HepG2 (cell line): ENCODE results near the gene EPHA2. TPM values are rescaled to one million over a fixed set of nuclear protein-coding genes. Genes with fewer than 3 reads are reported as not detected.

Source experiments
- GLI4 ChIP-seq: sonication (generic); formaldehyde crosslinking; IDR thresholded peaks from 2 replicates; pipeline ENCODE4 v1.5.1; 2020; ENCODE audit warnings: missing genetic modification reagents, mild to moderate bottlenecking, moderate library complexity, borderline replicate concordance
- MATR3 ChIP-seq: sonication (generic); formaldehyde crosslinking; IDR thresholded peaks from 2 replicates; pipeline ENCODE4 v1.4.0; 2020; ENCODE audit warnings: missing genetic modification reagents
- NAIF1 ChIP-seq: sonication (generic); formaldehyde crosslinking; IDR thresholded peaks from 2 replicates; pipeline ENCODE4 v1.5.0; 2020; ENCODE audit warnings: mild to moderate bottlenecking, missing genetic modification reagents, borderline replicate concordance
- NFYB ChIP-seq: sonication (generic); formaldehyde crosslinking; IDR thresholded peaks from 2 replicates; pipeline ENCODE4 v1.4.0; 2020; ENCODE audit warnings: missing genetic modification reagents
- POLR2A ChIP-seq, 2 experiments: IDR thresholded peaks; 2 replicates each; pipeline ENCODE4 v1.6.1; 2011; ENCODE audit warnings: low read depth in 2 of 2, low read length in 2 of 2, mild to moderate bottlenecking in 1 of 2, moderate library complexity in 1 of 2; ENCODE audit not compliant: insufficient read depth in 1 of 2
- PTBP1 ChIP-seq: fragments of 200-400 bp; formaldehyde crosslinking; IDR thresholded peaks from 2 replicates; pipeline ENCODE4 v1.6.1; 2018; ENCODE audit warnings: low read length, low read depth; ENCODE audit not compliant: poor library complexity, severe bottlenecking
- RNF2 ChIP-seq: fragments of 450-650 bp; conservative IDR thresholded peaks from 2 replicates; pipeline ENCODE4 v1.6.1; 2016; ENCODE audit warnings: low read depth
- SPEN ChIP-seq: sonication (generic); formaldehyde crosslinking; IDR thresholded peaks from 2 replicates; pipeline ENCODE4 v1.5.1; 2020; ENCODE audit warnings: low read depth, mild to moderate bottlenecking, missing genetic modification reagents
- TFDP2 ChIP-seq: sonication (generic); formaldehyde crosslinking; IDR thresholded peaks from 2 replicates; pipeline ENCODE4 v1.4.0; 2020; ENCODE audit warnings: missing genetic modification reagents
- ZFP82 ChIP-seq: sonication (generic); formaldehyde crosslinking; IDR thresholded peaks from 2 replicates; pipeline ENCODE4 v1.5.1; 2020; ENCODE audit warnings: mild to moderate bottlenecking, missing genetic modification reagents, borderline replicate concordance
- ZNF101 ChIP-seq: sonication (generic); formaldehyde crosslinking; IDR thresholded peaks from 2 replicates; pipeline ENCODE4 v1.4.0; 2020; ENCODE audit warnings: mild to moderate bottlenecking, low read depth, missing genetic modification reagents, borderline replicate concordance
- ZNF280D ChIP-seq: sonication (generic); formaldehyde crosslinking; IDR thresholded peaks from 2 replicates; pipeline ENCODE4 v1.5.1; 2020; ENCODE audit warnings: mild to moderate bottlenecking, missing genetic modification reagents
- ZNF354B ChIP-seq: sonication (generic); formaldehyde crosslinking; IDR thresholded peaks from 2 replicates; pipeline ENCODE4 v1.8.0; 2022; ENCODE audit warnings: mild to moderate bottlenecking, missing genetic modification reagents
- polyA plus RNA-seq, 8 experiments: library from polyadenylated mRNA; depleted of rRNA in 3 of 8; stranded (reverse) in 7 of 8; unstranded in 1 of 8; fragments of >200 nt; fragmentation: Illumina TruSeq in 4 of 8; extraction: Trizol in 4 of 8; gene quantifications; 2 replicates each; pipeline versions ENCODE4 v1.2.1 to v1.2.3, GENCODE V29; 2011 to 2016; ENCODE audit warnings: low read depth in 4 of 8, missing spikeins in 1 of 8, mixed read lengths in 1 of 8; ENCODE audit not compliant: insufficient read depth in 1 of 8
- total RNA-seq, 5 experiments: library from RNA; depleted of rRNA; stranded (reverse); fragments of >200 nt; fragmentation: Illumina TruSeq; extraction: Trizol; gene quantifications; 2 replicates each; pipeline ENCODE4 v1.2.3, GENCODE V29; 2016; ENCODE audit warnings: low read depth in 1 of 5
- TF ChIP-seq, protein P1 (sequence below), 2 experiments: sonication (generic) in 1 of 2; formaldehyde crosslinking in 1 of 2; IDR thresholded peaks; 2 replicates each; pipeline versions ENCODE4 v1.4.0 to v1.6.1; 2016 to 2020; ENCODE audit warnings: borderline replicate concordance in 1 of 2, low read depth in 1 of 2, mild to moderate bottlenecking in 1 of 2, missing genetic modification reagents in 1 of 2
- TF ChIP-seq, protein P2 (sequence below): IDR thresholded peaks from 2 replicates; pipeline ENCODE4 v1.6.1; 2012; ENCODE audit warnings: low read depth, low read length, improper control_type of control experiment
- TF ChIP-seq, protein P3 (sequence below): sonication (generic); formaldehyde crosslinking; IDR thresholded peaks from 2 replicates; pipeline ENCODE4 v1.5.0; 2020; ENCODE audit warnings: missing genetic modification reagents

Gene EPHA2
- total and polyA plus RNA-seq, 2 of the 13 experiments (the other 11 are each of a cell fraction or from before 2014, with no cell fraction given): 33.6 to 53.6 TPM

DNA sequence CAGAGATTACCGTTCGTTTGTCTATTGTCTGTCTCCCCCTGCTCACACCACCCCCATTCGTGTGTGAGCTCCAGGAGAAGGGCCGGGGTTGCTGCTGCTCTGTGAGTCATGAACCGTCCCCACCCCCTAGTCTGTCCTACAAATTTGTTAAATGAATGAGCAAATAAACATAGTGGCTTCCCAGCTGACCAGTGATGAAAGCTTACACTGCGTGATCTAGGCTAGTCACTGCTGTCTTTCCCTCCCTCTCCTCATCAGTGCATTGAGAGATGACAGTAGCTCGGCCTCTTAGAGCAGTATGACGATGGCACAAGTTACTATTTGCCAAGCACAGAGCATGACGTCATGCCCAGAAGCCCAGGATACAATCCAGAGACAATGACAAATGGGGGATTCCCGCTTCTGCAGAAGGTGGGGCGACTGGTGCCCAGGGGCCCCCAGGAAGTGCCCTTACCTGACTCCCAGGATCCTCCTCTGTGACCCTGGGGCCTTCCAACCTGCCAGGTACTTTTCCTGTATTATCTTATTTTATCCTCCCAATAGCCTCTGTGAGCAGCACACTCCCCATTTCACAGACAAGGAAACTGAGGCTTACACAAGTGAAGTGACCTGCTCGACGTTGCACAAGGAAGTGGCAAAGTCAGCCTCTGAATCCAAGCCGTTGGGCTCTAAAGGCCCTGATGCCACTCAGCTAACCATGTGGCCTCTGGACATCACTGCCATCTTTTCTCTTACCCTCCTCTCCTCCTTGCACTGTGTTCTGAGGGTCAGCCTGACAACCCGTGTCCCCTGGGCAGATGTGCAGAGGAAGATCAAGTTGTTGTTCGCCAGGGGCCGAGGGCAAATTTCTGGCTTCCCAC, 8.6 kb upstream of the EPHA2 start (continued):
- TF ChIP-seq, protein P1, sequence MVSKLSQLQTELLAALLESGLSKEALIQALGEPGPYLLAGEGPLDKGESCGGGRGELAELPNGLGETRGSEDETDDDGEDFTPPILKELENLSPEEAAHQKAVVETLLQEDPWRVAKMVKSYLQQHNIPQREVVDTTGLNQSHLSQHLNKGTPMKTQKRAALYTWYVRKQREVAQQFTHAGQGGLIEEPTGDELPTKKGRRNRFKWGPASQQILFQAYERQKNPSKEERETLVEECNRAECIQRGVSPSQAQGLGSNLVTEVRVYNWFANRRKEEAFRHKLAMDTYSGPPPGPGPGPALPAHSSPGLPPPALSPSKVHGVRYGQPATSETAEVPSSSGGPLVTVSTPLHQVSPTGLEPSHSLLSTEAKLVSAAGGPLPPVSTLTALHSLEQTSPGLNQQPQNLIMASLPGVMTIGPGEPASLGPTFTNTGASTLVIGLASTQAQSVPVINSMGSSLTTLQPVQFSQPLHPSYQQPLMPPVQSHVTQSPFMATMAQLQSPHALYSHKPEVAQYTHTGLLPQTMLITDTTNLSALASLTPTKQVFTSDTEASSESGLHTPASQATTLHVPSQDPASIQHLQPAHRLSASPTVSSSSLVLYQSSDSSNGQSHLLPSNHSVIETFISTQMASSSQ (IDR thresholded peaks at IDR 0.05; ENCODE audit: low read depth): no peak
- TF ChIP-seq, protein P1 (CRISPR knock-in tag; IDR thresholded peaks at IDR 0.05; ENCODE audit: borderline replicate concordance): peak; percentile 52; the same call in 1 of the 2 replicates
- TF ChIP-seq POLR2A (IDR thresholded peaks at IDR 0.05; ENCODE audit: insufficient read depth in 1 of 2, low read depth in 2 of 2, low read length in 2 of 2) (no peak), NAIF1 (CRISPR knock-in tag) (no peak), MATR3 (no peak), ZNF280D (CRISPR knock-in tag) (no peak), ZFP82 (no peak), ZNF101 (CRISPR knock-in tag) (no peak), NFYB (CRISPR knock-in tag) (no peak), RNF2 (no peak), PTBP1 (no peak), GLI4 (CRISPR knock-in tag) (no peak), TFDP2 (CRISPR knock-in tag) (no peak), SPEN (0 out of 2 replicates have a peak, but pooled peaks have one; percentile 16), ZNF354B (CRISPR knock-in tag) (no peak)
- TF ChIP-seq, protein P2, sequence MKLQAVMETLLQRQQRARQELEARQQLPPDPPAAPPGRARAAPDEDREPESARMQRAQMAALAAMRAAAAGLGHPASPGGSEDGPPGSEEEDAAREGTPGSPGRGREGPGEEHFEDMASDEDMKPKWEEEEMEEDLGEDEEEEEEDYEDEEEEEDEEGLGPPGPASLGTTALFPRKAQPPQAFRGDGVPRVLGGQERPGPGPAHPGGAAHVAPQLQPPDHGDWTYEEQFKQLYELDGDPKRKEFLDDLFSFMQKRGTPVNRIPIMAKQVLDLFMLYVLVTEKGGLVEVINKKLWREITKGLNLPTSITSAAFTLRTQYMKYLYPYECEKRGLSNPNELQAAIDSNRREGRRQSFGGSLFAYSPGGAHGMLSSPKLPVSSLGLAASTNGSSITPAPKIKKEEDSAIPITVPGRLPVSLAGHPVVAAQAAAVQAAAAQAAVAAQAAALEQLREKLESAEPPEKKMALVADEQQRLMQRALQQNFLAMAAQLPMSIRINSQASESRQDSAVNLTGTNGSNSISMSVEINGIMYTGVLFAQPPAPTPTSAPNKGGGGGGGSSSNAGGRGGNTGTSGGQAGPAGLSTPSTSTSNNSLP: peak; percentile 88
- TF ChIP-seq, protein P3, sequence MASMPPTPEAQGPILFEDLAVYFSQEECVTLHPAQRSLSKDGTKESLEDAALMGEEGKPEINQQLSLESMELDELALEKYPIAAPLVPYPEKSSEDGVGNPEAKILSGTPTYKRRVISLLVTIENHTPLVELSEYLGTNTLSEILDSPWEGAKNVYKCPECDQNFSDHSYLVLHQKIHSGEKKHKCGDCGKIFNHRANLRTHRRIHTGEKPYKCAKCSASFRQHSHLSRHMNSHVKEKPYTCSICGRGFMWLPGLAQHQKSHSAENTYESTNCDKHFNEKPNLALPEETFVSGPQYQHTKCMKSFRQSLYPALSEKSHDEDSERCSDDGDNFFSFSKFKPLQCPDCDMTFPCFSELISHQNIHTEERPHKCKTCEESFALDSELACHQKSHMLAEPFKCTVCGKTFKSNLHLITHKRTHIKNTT: no peak
